Measurements from ENCODE around the gene FBXW11. TPM values are rescaled to one million over a fixed set of nuclear protein-coding genes. Genes with fewer than 3 reads are reported as not detected.

Gene FBXW11
- total and polyA plus RNA-seq, 8 donors = 6.0 to 43.8 (median 25.0) TPM

GRCh38 chr5:171838066-171838465 lies 168.4 kb downstream of the FBXW11 start:
- Histone ChIP-seq H3K27me3 (no peaks in the 10 kb centered on the region), H3K4me3 (no peak overlapping the region), H3K4me1 (no peaks in the 10 kb centered on the region), H3K36me3 (no peaks in the 10 kb centered on the region), H3K27ac (no peak overlapping the region), H3K9me3 (no peaks in the 10 kb centered on the region)
- DNase-seq (no peak), FAIRE-seq (no peak), ATAC-seq (no peak)
- TF ChIP-seq CTCF (IDR thresholded peaks at IDR 0.05) = no peak
- 80 to 82% methylated on average over 12 of the region's 12 CpGs for WGBS, 2 donors
- intact Hi-C loops (cut with DNase I) = no loop called here

- intact Hi-C loops (cut with DNase I) = no loop called here
Observed at GRCh38 chr5:171837522-171837921, 168.9 kb downstream of the FBXW11 start.

GRCh38 chr5:171835066-171835465 lies 171.4 kb downstream of the FBXW11 start:
- FAIRE-seq = no peak
- no peaks in the 10 kb centered on the region for H3K27me3 ChIP-seq
- TF ChIP-seq CTCF (IDR thresholded peaks at IDR 0.05) = no peak
- no peak overlapping the region for H3K27ac ChIP-seq
- WGBS, 2 donors = 84% methylated on average over 7 of the region's 7 CpGs
- H3K4me1 ChIP-seq = no peaks in the 10 kb centered on the region
- intact Hi-C loops (cut with DNase I) = no loop called here
- no peak overlapping the region for H3K4me3 ChIP-seq
- H3K9me3 ChIP-seq = no peaks in the 10 kb centered on the region
- no peak for ATAC-seq
- no peaks in the 10 kb centered on the region for H3K36me3 ChIP-seq
- no peak for DNase-seq

More at GRCh38 chr5:171837522-171837921, 168.9 kb downstream of the FBXW11 start:
- no peaks in the 10 kb centered on the region for H3K9me3 ChIP-seq
- DNase-seq (no peak), FAIRE-seq (no peak), ATAC-seq (no peak)
- no peak for TF ChIP-seq CTCF (IDR thresholded peaks at IDR 0.05)
- H3K36me3 ChIP-seq = no peaks in the 10 kb centered on the region
- H3K27ac ChIP-seq = no peak overlapping the region
- H3K27me3 ChIP-seq = no peaks in the 10 kb centered on the region
- no peak overlapping the region for H3K4me3 ChIP-seq
- H3K4me1 ChIP-seq = no peaks in the 10 kb centered on the region

GRCh38 chr5:171834461-171834860 lies 172.0 kb downstream of the FBXW11 start:
- no peak for TF ChIP-seq CTCF (IDR thresholded peaks at IDR 0.05)
- DNase-seq (no peak), ATAC-seq (no peak), FAIRE-seq (no peak)
- WGBS, 2 donors = 86 to 87% methylated on average over 2 of the region's 2 CpGs
- H3K27me3 ChIP-seq = no peaks in the 10 kb centered on the region
- no peaks in the 10 kb centered on the region for H3K36me3 ChIP-seq
- intact Hi-C loops (cut with DNase I) = no loop called here
- no peaks in the 10 kb centered on the region for H3K9me3 ChIP-seq
- H3K4me1 ChIP-seq = no peaks in the 10 kb centered on the region
- no peak overlapping the region for H3K4me3 ChIP-seq
- H3K27ac ChIP-seq = no peak overlapping the region

GRCh38 chr5:171832775-171833174 lies 173.7 kb downstream of the FBXW11 start:
- Histone ChIP-seq H3K27ac (no peak overlapping the region), H3K4me3 (no peak overlapping the region), H3K36me3 (no peaks in the 10 kb centered on the region), H3K4me1 (no peaks in the 10 kb centered on the region), H3K27me3 (no peaks in the 10 kb centered on the region), H3K9me3 (no peaks in the 10 kb centered on the region)
- WGBS, 2 donors = 68 to 71% methylated on average over 2 of the region's 2 CpGs
- TF ChIP-seq CTCF (IDR thresholded peaks at IDR 0.05) = no peak
- FAIRE-seq = no peak
- no peak for DNase-seq
- intact Hi-C loops (cut with DNase I) = no loop called here
- ATAC-seq = no peak
